Measurements from ENCODE around the gene AOPEP. TPM values are rescaled to one million over a fixed set of nuclear protein-coding genes. Genes with fewer than 3 reads are reported as not detected.

The AOPEP gene
- total RNA-seq, 2 experiments from 2014 or later = 6.9 to 7.0 TPM

DNA sequence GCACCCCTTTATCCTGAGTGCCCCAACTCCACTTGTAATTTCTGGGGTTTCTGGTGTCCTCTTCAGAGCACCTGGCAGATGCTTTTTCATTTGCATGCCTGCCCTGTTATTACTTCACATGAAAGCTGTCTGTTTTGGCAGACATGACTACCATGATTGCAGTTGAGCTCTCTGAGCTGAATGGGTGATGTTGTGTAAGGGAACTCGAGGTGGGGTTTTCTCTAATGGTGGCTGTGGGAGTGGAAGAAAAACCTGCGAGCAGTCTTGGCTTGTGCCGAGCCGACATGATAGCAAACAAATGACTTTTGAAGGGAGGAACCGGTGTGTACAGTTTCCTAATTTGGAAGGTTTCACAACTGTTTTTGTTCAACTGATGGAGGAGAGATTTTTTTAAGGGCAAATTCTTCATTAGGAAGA, 196.2 kb downstream of the AOPEP start:
- Histone ChIP-seq H3K36me3 (ENCODE audit: insufficient read depth, low read length) (no peaks in the 10 kb centered on the region), H3K9me3 (ENCODE audit: control insufficient read depth in 1 of 2, insufficient read depth in 1 of 2, low read length in 2 of 2) (no peaks in the 10 kb centered on the region), H3K27ac (ENCODE audit: low read depth in 1 of 2, low read length in 2 of 2) (no peak overlapping the region), H3K27me3 (ENCODE audit: control insufficient read depth in 1 of 2, insufficient read depth in 2 of 2, low read length in 2 of 2) (no peaks in the 10 kb centered on the region), H3K4me3 (ENCODE audit: low read length) (no peak overlapping the region), H3K4me1 (ENCODE audit: insufficient read depth, low read length) (no peaks in the 10 kb centered on the region)
- H3K36me3 Mint-ChIP-seq (ENCODE audit: low read depth) = no peaks in the 10 kb centered on the region
- no peak for TF ChIP-seq CTCF (IDR thresholded peaks at IDR 0.05)
- DNase-seq (no peak), ATAC-seq (ENCODE audit: poor library complexity) (no peak)
- H3K4me3 Mint-ChIP-seq = no peak overlapping the region
- no peaks in the 10 kb centered on the region for H3K9me3 Mint-ChIP-seq
- no peaks in the 10 kb centered on the region for H3K27me3 Mint-ChIP-seq
- H3K4me1 Mint-ChIP-seq (ENCODE audit: low read depth) = no peaks in the 10 kb centered on the region
- POLR2A ChIA-PET = no interaction called here
- H3K27ac Mint-ChIP-seq = no peak overlapping the region
- CTCF ChIA-PET = no interaction called here
- intact Hi-C loops (cut with DNase I, micrococcal nuclease) = no loop called here

DNA sequence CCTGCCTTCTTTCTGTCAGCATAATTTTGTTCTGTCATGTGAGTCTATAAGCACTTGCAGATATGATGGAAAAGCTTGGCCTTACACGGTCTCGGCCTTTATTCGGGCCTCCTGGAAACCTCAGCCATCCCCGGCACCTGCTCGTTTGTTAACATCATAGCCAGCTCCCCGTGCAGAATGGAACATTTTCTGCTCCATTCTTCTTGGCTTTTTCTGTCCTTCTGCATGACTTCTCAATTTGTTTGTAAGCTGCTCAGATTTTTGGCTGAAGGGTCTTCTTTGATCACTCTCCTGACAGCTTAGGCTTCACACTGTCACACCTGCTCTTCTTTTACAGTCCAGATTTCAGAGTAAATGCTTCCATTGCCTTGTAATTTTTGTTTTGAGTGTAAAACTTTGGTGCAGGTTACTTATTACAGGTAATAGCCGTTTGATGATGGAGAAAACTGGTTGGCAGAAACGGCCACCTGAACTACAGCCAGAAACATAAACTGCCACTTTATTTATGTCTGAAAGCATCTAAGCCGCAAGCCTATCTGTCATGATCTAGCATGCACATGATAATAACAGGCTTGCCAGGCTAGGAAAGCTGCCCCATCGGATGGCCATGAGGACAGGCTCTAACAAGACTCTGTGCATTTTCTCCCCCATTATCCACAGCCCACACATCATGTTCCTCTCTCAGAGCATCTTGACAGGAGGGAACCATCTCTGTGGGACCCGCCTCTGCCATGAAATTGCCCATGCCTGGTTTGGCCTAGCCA, 197.0 kb downstream of the AOPEP start:
- H3K4me1 Mint-ChIP-seq (ENCODE audit: low read depth) = no peaks in the 10 kb centered on the region
- H3K27ac Mint-ChIP-seq = no peak overlapping the region
- H3K27ac ChIP-seq (ENCODE audit: low read depth in 1 of 2, low read length in 2 of 2) = no peak overlapping the region
- no peak overlapping the region for H3K4me3 ChIP-seq (ENCODE audit: low read length)
- intact Hi-C loops (cut with DNase I, micrococcal nuclease) = no loop called here
- H3K36me3 ChIP-seq (ENCODE audit: insufficient read depth, low read length) = no peaks in the 10 kb centered on the region
- ATAC-seq (ENCODE audit: poor library complexity) = no peak
- CTCF ChIA-PET = no interaction called here
- no peaks in the 10 kb centered on the region for H3K9me3 ChIP-seq (ENCODE audit: control insufficient read depth in 1 of 2, insufficient read depth in 1 of 2, low read length in 2 of 2)
- TF ChIP-seq CTCF (IDR thresholded peaks at IDR 0.05) = no peak
- POLR2A ChIA-PET = no interaction called here
- H3K27me3 ChIP-seq (ENCODE audit: control insufficient read depth in 1 of 2, insufficient read depth in 2 of 2, low read length in 2 of 2) = no peaks in the 10 kb centered on the region
- H3K4me3 Mint-ChIP-seq = no peak overlapping the region
- DNase-seq = no peak
- H3K27me3 Mint-ChIP-seq = no peaks in the 10 kb centered on the region
- H3K9me3 Mint-ChIP-seq = no peaks in the 10 kb centered on the region
- no peaks in the 10 kb centered on the region for H3K36me3 Mint-ChIP-seq (ENCODE audit: low read depth)
- H3K4me1 ChIP-seq (ENCODE audit: insufficient read depth, low read length) = no peaks in the 10 kb centered on the region

DNA sequence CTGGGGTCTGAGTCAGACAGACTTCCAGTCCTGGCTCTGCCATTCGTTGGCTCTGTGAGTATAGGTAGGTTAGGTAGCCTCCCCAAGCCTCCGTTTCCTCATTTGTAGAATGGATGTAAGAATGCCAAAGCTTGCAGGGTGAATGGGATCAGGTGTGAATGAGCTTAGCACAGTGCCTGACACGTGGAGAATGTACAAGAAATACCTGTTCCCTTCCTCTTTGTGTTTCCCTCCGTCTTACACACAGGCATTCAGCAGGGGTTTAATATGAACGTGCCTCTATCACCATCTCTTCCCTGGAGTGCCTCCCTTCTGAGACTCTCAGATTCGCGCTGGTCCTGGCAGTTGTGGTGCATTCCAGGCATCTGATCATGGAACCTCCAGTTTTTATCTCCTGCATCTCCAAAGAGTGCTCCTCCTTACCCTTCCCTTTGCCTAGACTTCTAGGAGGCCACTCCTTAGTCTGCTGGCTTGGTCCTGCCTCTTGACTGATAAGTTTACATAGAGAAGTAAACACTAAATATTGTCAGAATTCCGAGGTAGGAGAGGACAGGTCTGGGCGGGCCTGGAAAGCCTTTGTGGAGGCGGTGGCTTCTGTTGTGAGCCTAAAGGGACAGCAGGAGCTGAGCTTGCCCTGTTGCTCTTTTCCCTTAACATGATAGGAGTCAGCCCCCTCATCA, 199.4 kb downstream of the AOPEP start:
- no peak for TF ChIP-seq CTCF (IDR thresholded peaks at IDR 0.05)
- DNase-seq (no peak), ATAC-seq (ENCODE audit: poor library complexity) (no peak)
- no peaks in the 10 kb centered on the region for H3K9me3 Mint-ChIP-seq
- Histone ChIP-seq H3K27ac (ENCODE audit: low read depth in 1 of 2, low read length in 2 of 2) (no peak overlapping the region), H3K4me3 (ENCODE audit: low read length) (no peak overlapping the region), H3K27me3 (ENCODE audit: control insufficient read depth in 1 of 2, insufficient read depth in 2 of 2, low read length in 2 of 2) (no peaks in the 10 kb centered on the region), H3K4me1 (ENCODE audit: insufficient read depth, low read length) (no peaks in the 10 kb centered on the region), H3K36me3 (ENCODE audit: insufficient read depth, low read length) (no peaks in the 10 kb centered on the region), H3K9me3 (ENCODE audit: control insufficient read depth in 1 of 2, insufficient read depth in 1 of 2, low read length in 2 of 2) (no peaks in the 10 kb centered on the region)
- H3K36me3 Mint-ChIP-seq (ENCODE audit: low read depth) = no peaks in the 10 kb centered on the region
- H3K4me3 Mint-ChIP-seq = no peak overlapping the region
- POLR2A ChIA-PET = no interaction called here
- H3K27me3 Mint-ChIP-seq = no peaks in the 10 kb centered on the region
- no peaks in the 10 kb centered on the region for H3K4me1 Mint-ChIP-seq (ENCODE audit: low read depth)
- CTCF ChIA-PET = no interaction called here
- intact Hi-C loops (cut with DNase I, micrococcal nuclease) = no loop called here
- H3K27ac Mint-ChIP-seq = no peak overlapping the region

Measured in CD4-positive, alpha-beta T cell (primary cell).